ENCODE results near the gene RFXAP.

RFXAP gene

GRCh38 chr13:36817996-36818803, 822 bp upstream of the RFXAP start:
- no peak for DNase-seq (ENCODE audit: low spot score)

GRCh38 chr13:36819739-36820090, 693 bp downstream of the RFXAP start:
- DNase-seq (ENCODE audit: low spot score): no peak

DNA sequence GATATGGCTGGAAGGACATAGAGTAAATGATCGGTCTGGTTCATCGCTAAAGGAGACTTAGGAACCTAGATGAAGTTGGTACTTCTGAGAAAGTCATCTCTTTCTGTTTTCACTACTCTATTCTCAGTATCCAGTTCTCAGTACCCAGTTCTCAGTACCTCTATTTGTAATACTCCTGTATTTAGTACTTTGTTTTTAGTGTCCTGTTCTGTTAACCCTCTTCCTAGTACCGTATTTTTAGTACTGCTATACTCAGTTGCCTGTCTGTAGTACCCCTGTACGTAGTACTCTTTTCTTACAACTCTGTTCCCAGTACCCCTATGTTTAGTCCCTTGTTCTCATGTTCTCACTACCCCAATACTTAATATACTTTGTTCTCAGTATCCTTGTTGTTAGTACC, 1.2 kb downstream of the RFXAP start:
- DNase-seq (ENCODE audit: low spot score): no peak

DNA sequence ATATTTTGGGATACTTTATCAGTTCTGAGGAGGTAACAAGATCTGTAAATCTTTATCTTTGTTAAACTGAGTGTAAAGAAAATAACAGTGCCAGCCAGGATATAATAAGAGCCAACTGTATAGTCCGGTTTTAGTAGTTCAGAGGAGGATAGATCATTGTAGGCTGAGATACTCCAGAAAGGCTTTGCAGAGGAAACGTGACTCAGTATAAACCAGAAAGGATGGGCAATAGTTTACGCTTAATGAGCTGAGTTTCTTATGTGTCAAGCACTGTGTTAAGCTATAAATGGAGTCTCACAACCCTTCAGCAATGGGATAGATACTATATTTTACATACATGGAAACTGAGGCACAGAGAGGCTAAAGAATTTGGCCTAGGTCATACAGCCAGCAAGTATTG, 3.8 kb downstream of the RFXAP start:
- no peak for DNase-seq (ENCODE audit: low spot score)

- DNase-seq (ENCODE audit: low spot score): no peak
Measured at GRCh38 chr13:36829753-36830152, 10.7 kb downstream of the RFXAP start.

- DNase-seq (ENCODE audit: low spot score): no peak
Measured at GRCh38 chr13:36831291-36831690, 12.3 kb downstream of the RFXAP start.

DNA sequence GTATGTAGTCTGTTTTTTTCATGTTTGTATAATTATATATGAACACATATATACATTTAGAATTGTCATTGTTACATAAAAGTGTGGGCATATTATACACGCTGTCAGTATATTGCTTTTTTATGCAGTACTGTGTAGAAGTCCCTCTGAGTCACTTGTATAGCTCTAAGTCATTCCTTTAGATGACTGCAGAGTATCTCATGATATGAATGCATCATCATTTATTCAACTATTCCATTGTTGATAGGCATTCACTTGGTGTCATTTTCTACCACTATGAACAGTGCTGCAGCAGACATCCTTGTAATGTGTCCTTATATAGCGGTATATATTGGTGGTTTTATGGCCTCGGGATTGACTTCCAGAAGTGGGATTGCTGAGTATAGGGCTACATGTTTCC, 15.3 kb downstream of the RFXAP start:
- DNase-seq (ENCODE audit: low spot score): no peak

DNA sequence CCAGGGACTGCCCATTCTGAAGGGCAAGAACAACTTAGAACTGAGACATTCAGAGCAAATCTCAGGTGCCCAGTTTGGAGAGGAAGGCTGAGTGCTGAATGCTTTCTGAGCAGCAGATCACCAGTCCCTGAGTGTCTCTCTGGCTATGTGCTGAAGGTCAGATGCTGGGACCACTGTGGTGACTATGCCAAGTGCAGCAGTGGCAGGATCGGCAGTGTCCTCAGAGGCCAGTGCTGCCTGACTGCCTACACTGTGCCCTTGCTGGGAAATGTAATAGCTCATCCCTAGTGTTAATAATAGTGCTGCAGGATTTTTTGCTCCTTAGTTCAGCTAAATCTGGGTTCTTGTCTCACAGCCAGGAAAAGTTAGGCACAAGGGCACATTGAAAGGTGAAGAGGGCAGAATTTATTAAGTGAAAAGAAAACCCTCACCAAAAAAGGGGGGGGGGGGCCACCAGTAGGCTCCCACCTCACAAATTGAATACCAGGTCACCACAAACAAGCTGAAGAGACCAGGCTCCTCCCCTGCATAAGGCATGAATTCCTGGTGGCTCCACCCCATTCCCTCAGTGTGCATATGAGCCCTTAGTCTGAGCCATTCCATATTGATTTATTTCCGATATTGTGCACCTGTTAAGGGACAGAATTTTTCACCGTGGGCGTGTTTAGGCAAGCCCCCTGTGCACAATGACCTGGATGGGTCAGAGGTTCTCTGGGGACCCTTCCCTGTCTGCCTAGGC, 18.5 kb downstream of the RFXAP start:
- DNase-seq (ENCODE audit: low spot score): no peak

DNA sequence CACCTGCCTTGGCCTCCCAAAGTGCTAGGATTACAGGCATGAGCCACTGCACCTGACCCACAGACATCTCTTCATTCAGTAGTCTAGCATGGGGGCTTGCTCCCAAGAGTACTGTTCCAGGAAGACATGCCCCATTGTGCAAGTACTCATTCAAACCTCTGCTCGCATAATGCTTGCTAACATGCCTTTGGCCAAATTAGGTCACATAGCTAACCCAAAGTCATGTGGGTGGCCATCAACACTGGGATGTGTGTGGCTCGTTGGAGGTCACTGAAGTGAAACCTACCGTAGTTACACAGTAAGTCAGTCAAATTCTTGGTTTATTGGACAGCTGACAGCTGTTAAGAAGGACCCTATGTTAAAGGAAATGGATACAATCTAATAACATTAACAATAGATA, 20.3 kb downstream of the RFXAP start:
- DNase-seq (ENCODE audit: low spot score): no peak

GRCh38 chr13:36839981-36840380, 21.0 kb downstream of the RFXAP start:
- DNase-seq (ENCODE audit: low spot score): no peak

- no peak for DNase-seq (ENCODE audit: low spot score)
Measured at GRCh38 chr13:36840718-36841250, 21.8 kb downstream of the RFXAP start.

GRCh38 chr13:36841391-36841790, 22.4 kb downstream of the RFXAP start:
- DNase-seq (ENCODE audit: low spot score): no peak

DNA sequence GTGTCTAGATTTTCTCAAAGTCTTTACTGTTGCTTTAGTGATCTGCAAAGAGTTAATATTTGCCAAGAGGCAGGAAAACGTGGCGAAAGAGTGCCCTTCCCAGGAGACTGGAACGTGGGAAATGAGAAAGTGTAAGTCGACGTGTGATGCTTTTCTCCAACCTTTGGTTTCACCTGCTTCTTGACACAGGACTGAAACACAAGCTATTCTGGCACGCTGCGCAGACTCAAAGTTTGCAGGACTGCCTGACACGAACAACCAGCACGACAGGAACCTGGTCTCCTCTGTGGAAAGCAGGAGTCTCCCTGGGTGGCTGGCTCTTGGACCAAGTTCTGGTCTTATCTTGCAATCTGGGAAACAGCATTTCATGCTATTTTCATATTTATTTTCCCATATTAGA, 28.6 kb downstream of the RFXAP start:
- DNase-seq (ENCODE audit: low spot score): no peak

GRCh38 chr13:36848199-36848982, 29.4 kb downstream of the RFXAP start:
- no peak for DNase-seq (ENCODE audit: low spot score)

GRCh38 chr13:36850790-36851438, 31.9 kb downstream of the RFXAP start:
- no peak for DNase-seq (ENCODE audit: low spot score)

DNA sequence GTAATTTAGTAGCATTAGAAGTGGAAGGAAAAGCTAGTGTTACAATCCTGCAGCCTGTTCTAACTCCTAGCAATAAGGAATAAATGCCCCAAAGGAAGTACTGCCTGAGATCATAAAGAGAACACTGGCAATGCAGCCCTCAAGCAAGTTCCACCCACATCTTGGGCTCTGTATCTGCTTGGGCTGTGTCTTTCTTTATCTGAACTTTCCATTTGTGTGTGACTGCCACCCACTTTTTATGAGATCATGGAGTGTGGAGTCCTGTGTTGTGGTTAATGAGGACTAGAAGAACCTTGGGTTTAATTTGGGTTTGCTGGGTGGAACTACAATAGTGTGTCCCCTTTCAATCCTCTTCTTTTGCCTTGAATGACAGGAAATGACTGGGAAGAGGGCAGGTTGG, 38.2 kb downstream of the RFXAP start:
- DNase-seq (ENCODE audit: low spot score): no peak

DNA sequence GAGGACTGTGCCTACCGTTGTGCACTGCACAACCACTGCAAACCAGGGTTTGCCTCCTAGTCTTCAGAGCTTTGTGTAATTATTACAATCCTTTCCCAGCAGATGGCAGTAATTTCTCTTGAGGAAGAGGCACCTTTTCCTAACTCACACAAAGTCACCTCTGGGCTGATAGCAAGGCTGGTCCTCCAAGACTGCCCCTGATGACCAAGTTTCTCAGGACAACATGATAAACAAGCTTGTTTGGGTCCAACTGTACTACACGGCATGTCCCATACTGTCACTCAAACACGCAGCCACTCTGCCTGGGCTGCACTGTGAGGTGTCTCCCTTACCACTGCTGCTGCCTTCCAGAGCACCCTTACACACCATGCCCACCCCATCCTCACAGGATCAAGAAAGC, 39.3 kb downstream of the RFXAP start:
- DNase-seq (ENCODE audit: low spot score): peak; percentile 74

DNA sequence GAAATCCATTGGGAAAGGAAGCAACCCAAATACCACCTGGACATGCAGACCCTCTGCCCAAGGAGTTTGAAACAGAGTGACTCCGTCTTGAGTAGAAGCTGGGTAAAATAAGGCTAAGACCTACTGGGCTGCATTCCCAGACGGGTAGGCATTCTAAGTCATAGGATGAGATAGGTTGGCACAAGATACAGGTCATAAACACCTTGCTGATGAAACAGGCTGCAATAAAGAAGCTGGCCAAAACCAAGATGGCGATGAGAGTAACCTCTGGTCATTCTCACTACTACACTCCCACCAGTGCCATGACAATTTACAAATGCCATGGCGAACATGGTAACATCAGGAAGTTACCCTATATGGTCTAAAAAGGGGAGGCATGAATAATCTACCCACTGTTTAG, 40.2 kb downstream of the RFXAP start:
- no peak for DNase-seq (ENCODE audit: low spot score)

GRCh38 chr13:36862002-36862685, 43.1 kb downstream of the RFXAP start:
- DNase-seq (ENCODE audit: low spot score): no peak

GRCh38 chr13:36862722-36863121, 43.7 kb downstream of the RFXAP start:
- DNase-seq (ENCODE audit: low spot score): no peak

DNA sequence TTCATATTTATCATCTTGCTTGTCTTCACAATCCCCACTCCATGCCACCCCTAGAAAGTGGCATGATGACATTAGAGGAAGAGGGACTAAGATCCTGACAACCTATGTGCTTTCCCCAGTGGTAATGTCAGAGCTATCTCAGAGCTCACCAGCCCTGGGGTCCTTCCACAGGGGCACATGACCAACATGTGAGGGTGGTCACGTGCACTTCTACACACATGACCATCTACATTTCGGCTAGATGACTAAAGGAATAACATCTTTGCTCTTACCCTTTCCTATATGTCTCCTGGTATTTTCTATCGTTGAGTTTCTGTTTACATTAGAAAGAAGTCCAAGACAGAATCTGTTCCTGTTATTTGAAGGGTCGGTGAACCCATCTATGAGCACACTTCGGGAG, 46.2 kb downstream of the RFXAP start:
- DNase-seq (ENCODE audit: low spot score): no peak

GRCh38 chr13:36866232-36866631, 47.2 kb downstream of the RFXAP start:
- no peak for DNase-seq (ENCODE audit: low spot score)

All from pons (tissue), 1 donor.